Hepatocyte (in vitro differentiated cells): ENCODE results near the gene PNCK. TPM values are rescaled to one million over a fixed set of nuclear protein-coding genes. Genes with fewer than 3 reads are reported as not detected.

Experiments
- DNase-seq: peaks from one replicate; pipeline ENCODE4 v3.0.0-alpha.2; 2016; ENCODE audit warnings: low spot score
- H2AFZ ChIP-seq: fragments of 200-600 bp; sonication (generic); 2 replicates; pipeline ENCODE4 v1.6.0; 2016; ENCODE audit warnings: antibody characterized with exemption, mild to moderate bottlenecking
- H3K27ac ChIP-seq: fragments of 200-600 bp; sonication (generic); 2 replicates; pipeline ENCODE4 v1.5.1; 2016; ENCODE audit warnings: mild to moderate bottlenecking
- H3K27me3 ChIP-seq: fragments of 200-600 bp; sonication (generic); 2 replicates; pipeline ENCODE4 v1.6.1; 2016
- H3K36me3 ChIP-seq: fragments of 200-600 bp; sonication (generic); replicated peaks from 2 replicates; pipeline ENCODE4 v1.5.1; 2016; ENCODE audit warnings: low read depth; ENCODE audit not compliant: insufficient read depth
- H3K4me1 ChIP-seq: fragments of 200-600 bp; sonication (generic); 2 replicates; pipeline ENCODE4 v1.5.1; 2016; ENCODE audit warnings: mild to moderate bottlenecking, moderate library complexity; ENCODE audit not compliant: insufficient read depth
- H3K4me2 ChIP-seq: fragments of 200-600 bp; sonication (generic); 2 replicates; pipeline ENCODE4 v1.6.0; 2016
- H3K4me3 ChIP-seq: fragments of 200-600 bp; sonication (generic); 2 replicates; pipeline ENCODE4 v1.5.1; 2016; ENCODE audit warnings: mild to moderate bottlenecking
- H3K79me2 ChIP-seq: fragments of 200-600 bp; sonication (generic); 2 replicates; pipeline ENCODE4 v1.6.0; 2017; ENCODE audit warnings: mild to moderate bottlenecking
- H3K9me2 ChIP-seq: fragments of 200-600 bp; sonication (generic); replicated peaks from 2 replicates; pipeline ENCODE4 v1.6.0; 2017; ENCODE audit warnings: mild to moderate bottlenecking; ENCODE audit not compliant: insufficient read depth
- H3K9me3 ChIP-seq: fragments of 200-600 bp; sonication (generic); 2 replicates; pipeline ENCODE4 v1.5.1; 2016; ENCODE audit warnings: low read depth, mild to moderate bottlenecking
- H4K20me1 ChIP-seq: fragments of 200-600 bp; sonication (generic); 2 replicates; pipeline ENCODE4 v1.6.0; 2016; ENCODE audit warnings: mild to moderate bottlenecking; ENCODE audit not compliant: insufficient read depth, poor library complexity, severe bottlenecking
- CTCF ChIP-seq: fragments of 200-600 bp; sonication (generic); IDR thresholded peaks from 2 replicates; pipeline ENCODE4 v1.5.1; 2016; ENCODE audit warnings: antibody characterized with exemption, mild to moderate bottlenecking; ENCODE audit not compliant: poor library complexity
- EZH2 ChIP-seq: fragments of 200-600 bp; sonication (generic); IDR thresholded peaks from 2 replicates; pipeline ENCODE4 v1.6.1; 2016; ENCODE audit warnings: antibody characterized with exemption, mild to moderate bottlenecking, borderline replicate concordance
- EZH2phosphoT487 ChIP-seq: fragments of 200-600 bp; sonication (generic); IDR thresholded peaks from one replicate; pipeline ENCODE4 v1.6.1; 2018; ENCODE audit warnings: antibody characterized with exemption, mild to moderate bottlenecking, low read depth, moderate library complexity; ENCODE audit not compliant: unreplicated experiment, severe bottlenecking
- WGBS: methylation state at CpG from one replicate; pipeline ENCODE4 v1.1.6; 2016; ENCODE audit warnings: low lambda C conversion rate; ENCODE audit errors: missing lambda C conversion rate; 5-methylcytosine and 5-hydroxymethylcytosine counted together
- polyA plus RNA-seq: library from polyadenylated mRNA; unstranded; fragments of >200 nt; fragmentation: Nextera tagmentation; extraction: Ambion mirVana; gene quantifications from 2 replicates; pipeline ENCODE4 v1.2.1, GENCODE V29; 2016
- total RNA-seq: library from RNA; depleted of rRNA; stranded (reverse); fragments of >200 nt; gene quantifications from 2 replicates; pipeline ENCODE4 v1.2.3, GENCODE V29; 2014

The PNCK gene
- total and polyA plus RNA-seq, 2 experiments from 2014 or later: 0.28 to 2.2 TPM

GRCh38 chrX:153637121-153638040, 36.2 kb downstream of the PNCK start:
- Histone ChIP-seq H3K36me3 (no peaks in the 10 kb centered on the region), H2AFZ (no peak overlapping the region), H3K9me3 (no peaks in the 10 kb centered on the region), H3K9me2 (no peaks in the 10 kb centered on the region), H3K79me2 (no peaks in the 10 kb centered on the region), H3K4me1 (peaks cover 7% of the 10 kb centered on the region), H3K27me3 (no peaks in the 10 kb centered on the region), H3K4me3 (no peak overlapping the region), H4K20me1 (no peaks in the 10 kb centered on the region), H3K4me2 (no peak overlapping the region), H3K27ac (no peak overlapping the region)
- peak; percentile 11 for DNase-seq
- TF ChIP-seq CTCF: no peak
- TF ChIP-seq EZH2: no peak
- no peak for TF ChIP-seq EZH2phosphoT487
- WGBS: 81% methylated on average over 26 of the region's 27 CpGs

- H3K27ac ChIP-seq: no peak overlapping the region
- no peak overlapping the region for H2AFZ ChIP-seq
- no peaks in the 10 kb centered on the region for H4K20me1 ChIP-seq
- H3K9me3 ChIP-seq: no peaks in the 10 kb centered on the region
- no peaks in the 10 kb centered on the region for H3K79me2 ChIP-seq
- H3K9me2 ChIP-seq: no peaks in the 10 kb centered on the region
- no peaks in the 10 kb centered on the region for H3K36me3 ChIP-seq
- WGBS: 68% methylated on average over 5 of the region's 5 CpGs
- peaks cover 7% of the 10 kb centered on the region for H3K4me1 ChIP-seq
- H3K4me2 ChIP-seq: no peak overlapping the region
- H3K4me3 ChIP-seq: no peak overlapping the region
- DNase-seq: no peak
- TF ChIP-seq EZH2: no peak
- no peak for TF ChIP-seq EZH2phosphoT487
- no peak for TF ChIP-seq CTCF
- no peaks in the 10 kb centered on the region for H3K27me3 ChIP-seq
These were observed 36.9 kb downstream of the PNCK start for GRCh38 chrX:153636716-153637115.

GRCh38 chrX:153635788-153636668, 37.6 kb downstream of the PNCK start:
- Histone ChIP-seq H3K36me3 (no peaks in the 10 kb centered on the region), H3K27ac (no peak overlapping the region), H3K4me2 (no peak overlapping the region), H3K79me2 (no peaks in the 10 kb centered on the region), H3K9me3 (peaks cover 3% of the 10 kb centered on the region), H3K4me3 (no peak overlapping the region), H3K4me1 (peaks cover 7% of the 10 kb centered on the region), H4K20me1 (no peaks in the 10 kb centered on the region), H3K27me3 (no peaks in the 10 kb centered on the region), H2AFZ (no peak overlapping the region), H3K9me2 (no peaks in the 10 kb centered on the region)
- DNase-seq: peak; percentile 35
- TF ChIP-seq EZH2phosphoT487 (no peak), CTCF (no peak), EZH2 (no peak)
- 82% methylated on average over 21 of the region's 21 CpGs for WGBS
